Liver (tissue), 9 donors: ENCODE measurements around the gene STX11. TPM values are rescaled to one million over a fixed set of nuclear protein-coding genes. Genes with fewer than 3 reads are reported as not detected.

Experiments used
- DNase-seq: peaks from one replicate; pipeline ENCODE4 v3.0.0-alpha.2; 2017; ENCODE audit warnings: low spot score
- H3K27ac ChIP-seq, 2 donors: one replicate each; pipeline ENCODE4 v1.7.0; 2013; ENCODE audit warnings: inconsistent platforms in 2 of 2, low read length in 2 of 2, control low read depth in 1 of 2, low read depth in 1 of 2, mild to moderate bottlenecking in 1 of 2
- H3K27me3 ChIP-seq, 4 donors: one replicate each; pipeline versions ENCODE4 v1.6.1 to v1.7.0; 2013; ENCODE audit warnings: low read length in 3 of 4, inconsistent platforms in 1 of 4, mild to moderate bottlenecking in 1 of 4, moderate library complexity in 1 of 4; ENCODE audit not compliant: control insufficient read depth in 4 of 4, insufficient read depth in 4 of 4
- H3K36me3 ChIP-seq, 4 donors: one replicate each; pipeline versions ENCODE4 v1.6.1 to v1.7.0; 2013; ENCODE audit warnings: low read length in 3 of 4, mild to moderate bottlenecking in 3 of 4, low read depth in 1 of 4, moderate library complexity in 1 of 4; ENCODE audit not compliant: control insufficient read depth in 4 of 4, insufficient read depth in 3 of 4
- H3K4me1 ChIP-seq, 4 donors: one replicate each; pipeline versions ENCODE4 v1.6.1 to v1.7.0; 2013; ENCODE audit warnings: low read length in 3 of 4, mild to moderate bottlenecking in 3 of 4, moderate library complexity in 1 of 4; ENCODE audit not compliant: control insufficient read depth in 4 of 4, insufficient read depth in 4 of 4
- H3K4me3 ChIP-seq, 3 donors: one replicate each; pipeline versions ENCODE4 v1.6.1 to v1.7.0; 2013; ENCODE audit warnings: low read length in 3 of 3, control low read depth in 1 of 3, low read depth in 1 of 3, mild to moderate bottlenecking in 1 of 3
- H3K9ac ChIP-seq, 2 donors: one replicate each; pipeline ENCODE4 v1.7.0; 2013; ENCODE audit warnings: low read length in 2 of 2, mild to moderate bottlenecking in 2 of 2, moderate library complexity in 2 of 2, control low read depth in 1 of 2, low read depth in 1 of 2
- H3K9me3 ChIP-seq, 4 donors: one replicate each; pipeline versions ENCODE4 v1.6.1 to v1.7.0; 2013; ENCODE audit warnings: low read length in 3 of 4; ENCODE audit not compliant: control insufficient read depth in 4 of 4
- EGR1 ChIP-seq, 2 donors: IDR thresholded peaks; 2 replicates each; pipeline ENCODE4 v1.6.1; 2016 to 2018; ENCODE audit warnings: antibody characterized with exemption in 2 of 2, low read depth in 2 of 2
- FOXA1 ChIP-seq: IDR thresholded peaks from 2 replicates; pipeline ENCODE4 v1.6.1; 2016; ENCODE audit warnings: antibody characterized with exemption
- FOXA2 ChIP-seq: IDR thresholded peaks from 2 replicates; pipeline ENCODE4 v1.6.1; 2016; ENCODE audit warnings: antibody characterized with exemption
- GABPA ChIP-seq, 2 donors: IDR thresholded peaks in 1 of 2; conservative IDR thresholded peaks in 1 of 2; 2 replicates each; pipeline ENCODE4 v1.6.1; 2016; ENCODE audit warnings: antibody characterized with exemption in 2 of 2, mild to moderate bottlenecking in 1 of 2, moderate library complexity in 1 of 2
- HNF4A ChIP-seq, 2 donors: conservative IDR thresholded peaks; 2 replicates each; pipeline ENCODE4 v1.6.1; 2016; ENCODE audit warnings: antibody characterized with exemption in 2 of 2, mild to moderate bottlenecking in 2 of 2
- HNF4G ChIP-seq: IDR thresholded peaks from 2 replicates; pipeline ENCODE4 v1.6.1; 2016; ENCODE audit warnings: antibody characterized with exemption
- JUND ChIP-seq, 2 donors: IDR thresholded peaks; 2 replicates each; pipeline ENCODE4 v1.6.1; 2016; ENCODE audit warnings: antibody characterized with exemption in 2 of 2
- MAX ChIP-seq: IDR thresholded peaks from 2 replicates; pipeline ENCODE4 v1.6.1; 2016; ENCODE audit warnings: antibody characterized with exemption
- NR2F2 ChIP-seq: IDR thresholded peaks from 2 replicates; pipeline ENCODE4 v1.6.1; 2016; ENCODE audit warnings: antibody characterized with exemption
- RAD21 ChIP-seq, 2 donors: IDR thresholded peaks; 2 replicates each; pipeline ENCODE4 v1.6.1; 2016; ENCODE audit warnings: antibody characterized with exemption in 2 of 2, mild to moderate bottlenecking in 2 of 2
- REST ChIP-seq: IDR thresholded peaks from 2 replicates; pipeline ENCODE4 v1.6.1; 2016; ENCODE audit warnings: antibody characterized with exemption, mild to moderate bottlenecking
- RXRA ChIP-seq, 2 donors: IDR thresholded peaks; 2 replicates each; pipeline ENCODE4 v1.6.1; 2017 to 2018; ENCODE audit warnings: antibody characterized with exemption in 2 of 2, mild to moderate bottlenecking in 1 of 2
- SP1 ChIP-seq: IDR thresholded peaks from 2 replicates; pipeline ENCODE4 v1.6.1; 2018; ENCODE audit warnings: antibody characterized with exemption, mild to moderate bottlenecking
- TAF1 ChIP-seq: conservative IDR thresholded peaks from 2 replicates; pipeline ENCODE4 v1.6.1; 2016; ENCODE audit warnings: antibody characterized with exemption, mild to moderate bottlenecking
- WGBS: extraction: QIAGEN DNeasy Blood & Tissue Kit; methylation state at CpG from one replicate; pipeline ENCODE4 v1.1.7; 2013; 5-methylcytosine and 5-hydroxymethylcytosine counted together
- polyA plus RNA-seq, 2 donors: library from polyadenylated mRNA; stranded (reverse) in 1 of 2; unstranded in 1 of 2; fragments of 200-250 nt in 1 of 2; fragments of >200 nt in 1 of 2; fragmentation: Nextera tagmentation in 1 of 2; extraction: Ambion mirVana in 1 of 2; gene quantifications; one replicate each; pipeline versions ENCODE4 v1.2.1 to v1.2.3, GENCODE V29; 2013 to 2015
- total RNA-seq, 2 donors: library from RNA; depleted of rRNA; stranded (reverse); fragments of >200 nt; gene quantifications; one replicate each; pipeline ENCODE4 v1.2.3, GENCODE V29; 2014
- TF ChIP-seq, protein P1 (sequence below): IDR thresholded peaks from 2 replicates; pipeline ENCODE4 v1.6.1; 2016; ENCODE audit warnings: antibody characterized with exemption
- TF ChIP-seq, protein P2 (sequence below): fragments of 150-350 bp; IDR thresholded peaks from 2 replicates; pipeline ENCODE4 v1.5.1; 2017; ENCODE audit warnings: improper control_type of control experiment, low read depth, low read length; ENCODE audit not compliant: missing input control
- donor health status: healthy.
- donor health status: healthy.
- donor health status: healthy.
- donor health status: healthy.
- donor health status: healthy.

STX11 gene
- total and polyA plus RNA-seq, 4 donors, result 1.3 to 4.9 (median 3.4) TPM

GRCh38 chr6:144153971-144154370, 3.7 kb downstream of the STX11 start:
- no peak overlapping the region for H3K9ac ChIP-seq
- TF ChIP-seq GABPA (IDR thresholded peaks at IDR 0.05 in 1 of 2, conservative IDR thresholded peaks at IDR 0.05 in 1 of 2), result no peak
- no peak for TF ChIP-seq FOXA2
- no peak for TF ChIP-seq FOXA1
- no peak for TF ChIP-seq MAX
- TF ChIP-seq NR2F2, result no peak
- TF ChIP-seq TAF1, result no peak
- TF ChIP-seq, protein P1, sequence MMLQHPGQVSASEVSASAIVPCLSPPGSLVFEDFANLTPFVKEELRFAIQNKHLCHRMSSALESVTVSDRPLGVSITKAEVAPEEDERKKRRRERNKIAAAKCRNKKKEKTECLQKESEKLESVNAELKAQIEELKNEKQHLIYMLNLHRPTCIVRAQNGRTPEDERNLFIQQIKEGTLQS, result no peak
- no peak for TF ChIP-seq JUND (IDR thresholded peaks at IDR 0.05)
- no peak for TF ChIP-seq SP1
- TF ChIP-seq HNF4G, result no peak
- TF ChIP-seq REST, result no peak
- TF ChIP-seq RAD21 (IDR thresholded peaks at IDR 0.05), result no peak
- H3K4me3 ChIP-seq, result no peak overlapping the region
- 98% methylated on average over 2 of the region's 2 CpGs for WGBS
- H3K36me3 ChIP-seq, result no peaks in the 10 kb centered on the region
- no peak for DNase-seq
- no peaks in the 10 kb centered on the region for H3K9me3 ChIP-seq
- no peak overlapping the region for H3K27ac ChIP-seq
- peaks cover 0 to 19% (median 7%) of the 10 kb centered on the region in 4 donors for H3K4me1 ChIP-seq
- no peaks in the 10 kb centered on the region for H3K27me3 ChIP-seq

DNA sequence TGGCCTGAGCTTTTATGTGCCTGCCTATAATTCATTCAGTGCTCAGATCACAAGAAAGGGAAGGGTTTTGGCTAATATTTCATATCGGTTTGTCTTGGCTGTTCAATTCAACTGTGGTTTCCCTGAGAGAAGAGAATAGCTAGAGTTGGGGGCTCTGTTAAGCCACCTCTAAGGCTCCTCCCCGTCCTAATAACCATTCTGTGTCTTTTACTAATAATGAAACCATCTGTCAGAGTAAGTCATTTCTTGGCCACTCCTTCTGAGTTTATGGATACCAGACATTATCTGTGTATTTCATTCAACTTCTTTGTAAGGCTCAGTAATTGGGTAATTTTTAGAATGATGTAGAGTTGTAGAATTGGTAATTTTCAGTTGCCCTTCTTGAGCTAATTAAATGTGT, 5.2 kb downstream of the STX11 start:
- TF ChIP-seq RXRA (IDR thresholded peaks at IDR 0.05), result no peak
- TF ChIP-seq NR2F2, result no peak
- no peak for TF ChIP-seq HNF4G
- TF ChIP-seq TAF1, result no peak
- no peak for TF ChIP-seq MAX
- no peak for TF ChIP-seq FOXA1
- no peak for TF ChIP-seq EGR1 (IDR thresholded peaks at IDR 0.05; ENCODE audit: low read depth in 2 of 2)
- no peak for TF ChIP-seq RAD21 (IDR thresholded peaks at IDR 0.05)
- no peak for TF ChIP-seq HNF4A (conservative IDR thresholded peaks at IDR 0.05)
- TF ChIP-seq FOXA2, result no peak
- TF ChIP-seq REST, result no peak
- TF ChIP-seq, protein P2, sequence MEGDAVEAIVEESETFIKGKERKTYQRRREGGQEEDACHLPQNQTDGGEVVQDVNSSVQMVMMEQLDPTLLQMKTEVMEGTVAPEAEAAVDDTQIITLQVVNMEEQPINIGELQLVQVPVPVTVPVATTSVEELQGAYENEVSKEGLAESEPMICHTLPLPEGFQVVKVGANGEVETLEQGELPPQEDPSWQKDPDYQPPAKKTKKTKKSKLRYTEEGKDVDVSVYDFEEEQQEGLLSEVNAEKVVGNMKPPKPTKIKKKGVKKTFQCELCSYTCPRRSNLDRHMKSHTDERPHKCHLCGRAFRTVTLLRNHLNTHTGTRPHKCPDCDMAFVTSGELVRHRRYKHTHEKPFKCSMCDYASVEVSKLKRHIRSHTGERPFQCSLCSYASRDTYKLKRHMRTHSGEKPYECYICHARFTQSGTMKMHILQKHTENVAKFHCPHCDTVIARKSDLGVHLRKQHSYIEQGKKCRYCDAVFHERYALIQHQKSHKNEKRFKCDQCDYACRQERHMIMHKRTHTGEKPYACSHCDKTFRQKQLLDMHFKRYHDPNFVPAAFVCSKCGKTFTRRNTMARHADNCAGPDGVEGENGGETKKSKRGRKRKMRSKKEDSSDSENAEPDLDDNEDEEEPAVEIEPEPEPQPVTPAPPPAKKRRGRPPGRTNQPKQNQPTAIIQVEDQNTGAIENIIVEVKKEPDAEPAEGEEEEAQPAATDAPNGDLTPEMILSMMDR, result no peak
- no peak overlapping the region for H3K27ac ChIP-seq

More for the DNA sequence above, 5.2 kb downstream of the STX11 start:
- H3K9ac ChIP-seq, result no peak overlapping the region
- H3K9me3 ChIP-seq, result no peaks in the 10 kb centered on the region
- H3K36me3 ChIP-seq, result no peaks in the 10 kb centered on the region
- DNase-seq, result no peak
- no peaks in the 10 kb centered on the region for H3K27me3 ChIP-seq
- peaks cover 0 to 12% (median 4%) of the 10 kb centered on the region in 4 donors for H3K4me1 ChIP-seq
- H3K4me3 ChIP-seq, result no peak overlapping the region
- 81% methylated on average over 2 of the region's 2 CpGs for WGBS
